Activated T-cell treated with anti-CD3 and anti-CD28 coated beads, Interleukin-2, amount 50 U/mL, for 48 hours (primary cell): Measurements from ENCODE around the gene CD52.

Experiments used
- DNase-seq, 2 experiments: peaks; one replicate each; pipeline ENCODE4 v3.0.0-alpha.2; 2020

Gene CD52

GRCh38 chr1:26335774-26336476, 18.2 kb downstream of the CD52 start:
- DNase-seq: no peak

GRCh38 chr1:26336477-26337205, 18.9 kb downstream of the CD52 start:
- peak; percentile 90 to 92 for DNase-seq

GRCh38 chr1:26337206-26337535, 19.4 kb downstream of the CD52 start:
- no peak for DNase-seq

GRCh38 chr1:26337625-26338024, 19.9 kb downstream of the CD52 start:
- no peak for DNase-seq

- no peak for DNase-seq
These were observed 20.9 kb downstream of the CD52 start for GRCh38 chr1:26338670-26339069.

- DNase-seq: no peak
These were observed 22.3 kb downstream of the CD52 start for GRCh38 chr1:26340047-26340481.

- no peak for DNase-seq
These were observed 26.6 kb downstream of the CD52 start for GRCh38 chr1:26344147-26344920.

GRCh38 chr1:26345718-26346117, 28.0 kb downstream of the CD52 start:
- no peak for DNase-seq

- DNase-seq: no peak
These were observed 28.7 kb downstream of the CD52 start for GRCh38 chr1:26346274-26347033.

- DNase-seq: no peak
These were observed 31.6 kb downstream of the CD52 start for GRCh38 chr1:26349188-26349876.

- DNase-seq: no peak
These were observed 32.1 kb downstream of the CD52 start for GRCh38 chr1:26349877-26350244.

GRCh38 chr1:26350343-26350700, 32.6 kb downstream of the CD52 start:
- DNase-seq: no peak

GRCh38 chr1:26350701-26351589, 33.2 kb downstream of the CD52 start:
- no peak for DNase-seq

- no peak for DNase-seq
These were observed 34.0 kb downstream of the CD52 start for GRCh38 chr1:26351590-26352337.

GRCh38 chr1:26352338-26352679, 34.6 kb downstream of the CD52 start:
- no peak for DNase-seq

GRCh38 chr1:26353210-26353859, 35.6 kb downstream of the CD52 start:
- DNase-seq: no peak

GRCh38 chr1:26353976-26354820, 36.4 kb downstream of the CD52 start, which contains the start of gene CRYBG2:
Gene CRYBG2 (minus strand): TSS chr1:26354130. CDS start chr1:26346657, 7,473 bp downstream.
- no peak for DNase-seq

GRCh38 chr1:26354972-26355371, 37.2 kb downstream of the CD52 start:
- DNase-seq: no peak

GRCh38 chr1:26356106-26356505, 38.3 kb downstream of the CD52 start:
- DNase-seq: no peak
